Mucosa of descending colon (tissue), 3 donors: ENCODE measurements around the gene FAF1. TPM values are rescaled to one million over a fixed set of nuclear protein-coding genes. Genes with fewer than 3 reads are reported as not detected.

Experiments used
- ATAC-seq: fragments of 200-7000 bp; cut with Tn5 transposase; one replicate; pipeline ENCODE4 v1.9.1; 2020; ENCODE audit warnings: mild to moderate bottlenecking, moderate library complexity
- DNase-seq, 3 donors: peaks; one replicate each; pipeline ENCODE4 v3.0.0-alpha.2; 2020
- H3K36me3 ChIP-seq: fragments of 200-600 bp; one replicate; pipeline ENCODE4 v1.8.0; 2021; ENCODE audit warnings: low read depth, mild to moderate bottlenecking
- H3K4me1 ChIP-seq: fragments of 200-600 bp; one replicate; pipeline ENCODE4 v1.8.0; 2021; ENCODE audit warnings: low read depth, mild to moderate bottlenecking
- H3K4me3 ChIP-seq: fragments of 200-600 bp; one replicate; pipeline ENCODE4 v1.8.0; 2021; ENCODE audit warnings: mild to moderate bottlenecking
- H3K9me3 ChIP-seq: fragments of 200-600 bp; one replicate; pipeline ENCODE4 v1.8.0; 2021; ENCODE audit warnings: mild to moderate bottlenecking
- CTCF ChIP-seq: fragments of 200-600 bp; IDR thresholded peaks from one replicate; pipeline ENCODE4 v1.8.0; 2022; ENCODE audit warnings: antibody characterized with exemption, mild to moderate bottlenecking
- intact Hi-C, 2 donors: fragments of 100-400 bp; cut with DNase I in 1 of 2; cut with micrococcal nuclease in 1 of 2; formaldehyde crosslinking; loops; one replicate each; pipeline versions ENCODE4 v1.11.0 to v1.11.1; 2022; cut with DNase I, micrococcal nuclease
- total RNA-seq, 3 donors: library from RNA; stranded (reverse); fragmentation: NEBNext Ultra II Directional in 2 of 3; extraction: Animal tissue kit (Norgen Biotek cat#: 25700) in 2 of 3; gene quantifications; one replicate each; pipeline versions ENCODE4 v1.2.1 to v1.2.4, GENCODE V29; 2021 to 2023
- donor health status: DM: no; HTN: no; CAD: no; lungs with moderate emphysema.
- donor health status: DM: no; HTN: no; CAD: no.
- donor health status: DM: no; HTN: yes; CAD: no.

Gene FAF1
- total RNA-seq, 3 donors from 2014 or later, result 48.6 to 70.9 (median 57.7) TPM

DNA sequence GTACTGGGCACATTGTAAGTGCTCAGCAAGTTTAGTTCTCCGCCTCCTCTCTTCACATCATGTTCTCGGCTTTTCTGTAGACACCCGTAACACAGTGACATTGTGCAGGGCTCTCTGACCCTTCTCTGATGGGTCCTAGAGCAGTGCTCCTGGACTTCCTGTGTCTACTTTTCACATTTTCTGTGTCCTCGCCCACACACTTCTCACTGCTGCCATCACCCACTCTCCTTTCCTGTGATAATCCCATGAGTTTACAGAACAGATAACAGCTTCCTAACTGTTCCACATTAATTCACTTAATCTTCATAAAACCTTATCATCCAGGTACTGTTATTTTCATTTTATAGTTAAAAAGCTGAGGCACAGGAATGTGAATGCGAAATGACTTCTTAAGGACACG, 523.6 kb downstream of the FAF1 start:
- intact Hi-C loops, result no loop called here
- DNase-seq (no peak), ATAC-seq (no peak)
- Histone ChIP-seq H3K9me3 (no peaks in the 10 kb centered on the region), H3K4me3 (no peak overlapping the region), H3K4me1 (no peaks in the 10 kb centered on the region), H3K36me3 (no peaks in the 10 kb centered on the region)
- no peak for TF ChIP-seq CTCF

DNA sequence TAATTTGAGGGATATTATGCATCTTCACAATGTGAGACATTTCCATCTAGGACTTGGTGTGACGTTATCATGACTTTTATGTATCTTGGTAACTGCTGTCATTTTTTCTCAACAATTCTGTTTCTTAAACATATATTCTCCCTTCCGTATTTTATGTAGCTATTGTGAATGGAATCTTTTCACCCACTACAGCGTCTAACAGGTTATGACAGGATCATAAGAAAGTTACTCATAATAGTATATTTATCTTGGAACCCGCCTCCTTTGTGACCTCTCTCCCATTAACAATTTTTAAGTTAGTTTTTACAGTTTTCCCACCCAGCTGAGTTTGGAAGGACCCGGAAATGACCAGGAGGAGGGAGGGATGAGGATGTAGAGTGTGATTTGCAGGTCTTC, 530.1 kb downstream of the FAF1 start:
- intact Hi-C loops, result no loop called here
- TF ChIP-seq CTCF, result no peak
- H3K9me3 ChIP-seq, result no peaks in the 10 kb centered on the region
- H3K4me1 ChIP-seq, result peaks cover 18% of the 10 kb centered on the region
- DNase-seq, result no peak
- no peaks in the 10 kb centered on the region for H3K36me3 ChIP-seq
- ATAC-seq, result no peak
- no peak overlapping the region for H3K4me3 ChIP-seq

GRCh38 chr1:50427818-50428779, 532.0 kb downstream of the FAF1 start:
- intact Hi-C loops, result no loop called here
- no peak for TF ChIP-seq CTCF
- ATAC-seq, result no peak

DNA sequence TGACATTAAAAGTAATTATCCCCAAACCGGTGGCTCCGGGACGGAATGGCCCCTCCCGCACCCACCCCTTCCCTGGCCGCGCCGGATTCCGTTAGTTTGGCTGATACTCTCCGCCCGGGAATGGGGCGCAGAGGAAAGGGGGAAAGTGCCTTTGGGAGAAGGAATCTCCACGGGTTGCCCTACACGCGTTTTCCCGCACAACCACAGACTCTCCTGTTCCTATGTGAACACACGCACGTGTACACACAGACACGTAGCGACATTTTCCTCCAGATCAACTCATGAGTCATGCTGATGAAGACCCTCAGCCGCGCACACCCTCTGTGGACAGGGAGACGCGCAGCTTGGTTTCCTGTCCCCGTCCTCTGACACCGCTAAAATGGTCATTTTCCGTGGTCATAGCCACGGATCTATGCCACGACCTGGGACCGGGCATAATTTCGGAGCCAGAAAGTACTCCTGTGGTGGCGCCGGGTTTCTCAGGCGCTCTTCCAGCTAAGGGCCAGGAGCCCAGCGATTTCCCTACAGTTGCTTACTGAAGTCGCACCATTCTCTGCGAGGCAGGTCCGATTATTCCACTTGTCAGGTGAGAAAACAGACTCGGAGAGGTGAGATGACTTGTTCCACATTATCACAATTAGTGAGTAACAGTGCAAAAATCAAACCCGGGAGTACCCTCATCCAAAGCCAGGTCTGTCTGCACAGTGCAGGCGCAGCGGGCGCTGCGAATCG, 532.8 kb downstream of the FAF1 start:
- H3K9me3 ChIP-seq, result no peaks in the 10 kb centered on the region
- H3K36me3 ChIP-seq, result no peaks in the 10 kb centered on the region
- H3K4me1 ChIP-seq, result peaks cover 35% of the 10 kb centered on the region
- intact Hi-C loops, result no loop called here
- TF ChIP-seq CTCF, result no peak
- no peak overlapping the region for H3K4me3 ChIP-seq
- no peak for ATAC-seq
- DNase-seq, result no peak

More at GRCh38 chr1:50427818-50428779, 532.0 kb downstream of the FAF1 start:
- no peaks in the 10 kb centered on the region for H3K36me3 ChIP-seq
- H3K4me3 ChIP-seq, result no peak overlapping the region
- DNase-seq, result no peak
- no peaks in the 10 kb centered on the region for H3K9me3 ChIP-seq
- H3K4me1 ChIP-seq, result peaks cover 31% of the 10 kb centered on the region

- ATAC-seq (no peak), DNase-seq (no peak)
- peaks cover 35% of the 10 kb centered on the region for H3K4me1 ChIP-seq
These were observed 533.4 kb downstream of the FAF1 start for GRCh38 chr1:50426702-50427085.

More at GRCh38 chr1:50426702-50427085, 533.4 kb downstream of the FAF1 start:
- no peaks in the 10 kb centered on the region for H3K9me3 ChIP-seq
- H3K4me3 ChIP-seq, result no peak overlapping the region
- TF ChIP-seq CTCF, result no peak
- intact Hi-C loops, result no loop called here
- H3K36me3 ChIP-seq, result no peaks in the 10 kb centered on the region
